ENCODE measurements around the gene COG5. TPM values are rescaled to one million over a fixed set of nuclear protein-coding genes. Genes with fewer than 3 reads are reported as not detected.

Gene COG5
- total RNA-seq, 4 donors from 2014 or later, result 20.8 to 49.7 (median 25.7) TPM

GRCh38 chr7:107494884-107495283 is 68.8 kb downstream of the COG5 start:
- Histone ChIP-seq H3K36me3 (no peaks in the 10 kb centered on the region), H3K27me3 (no peaks in the 10 kb centered on the region), H3K27ac (no peak overlapping the region), H3K9me3 (no peaks in the 10 kb centered on the region), H3K4me1 (peaks cover 5 to 26% of the 10 kb centered on the region in 2 donors), H3K4me3 (no peak overlapping the region)
- in situ Hi-C loops (cut with MboI; ENCODE audit: low sequenced_read_pairs in 4 of 4) (no loop called here), intact Hi-C loops (cut with DNase I; ENCODE audit: low total_unique reads) (no loop called here)
- DNase-seq (no peak), ATAC-seq (no peak)
- no peak for TF ChIP-seq CTCF (IDR thresholded peaks at IDR 0.05 in 4 of 5, conservative IDR thresholded peaks at IDR 0.05 in 1 of 5)
- no peak for TF ChIP-seq POLR2A (IDR thresholded peaks at IDR 0.05)

DNA sequence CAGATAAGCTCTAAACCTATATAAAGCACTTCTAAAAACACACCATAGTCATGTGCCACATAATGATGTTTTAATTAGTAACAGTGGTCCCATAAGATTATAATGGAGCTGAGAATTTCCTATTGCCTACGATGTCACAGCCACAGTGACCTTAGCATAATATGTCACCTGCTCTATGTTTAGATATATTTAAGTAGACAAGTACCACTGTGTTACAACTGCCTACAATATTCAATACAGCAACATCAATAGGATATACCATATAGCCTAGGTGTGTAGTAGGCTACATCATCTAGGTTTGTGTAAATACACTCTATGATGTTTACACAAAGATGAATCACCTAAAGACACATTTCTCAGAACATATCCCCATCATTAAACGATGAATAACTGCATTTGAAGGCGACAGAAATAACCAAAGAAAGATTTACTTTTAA is 69.4 kb downstream of the COG5 start:
- Histone ChIP-seq H3K27ac (no peak overlapping the region), H3K4me1 (peaks cover 5 to 26% of the 10 kb centered on the region in 2 donors), H3K36me3 (no peaks in the 10 kb centered on the region), H3K9me3 (no peaks in the 10 kb centered on the region), H3K4me3 (no peak overlapping the region), H3K27me3 (no peaks in the 10 kb centered on the region)
- in situ Hi-C loops (cut with MboI; ENCODE audit: low sequenced_read_pairs in 4 of 4), result no loop called here
- intact Hi-C loops (cut with DNase I; ENCODE audit: low total_unique reads), result no loop called here
- no peak for ATAC-seq
- DNase-seq, result no peak
- no peak for TF ChIP-seq POLR2A (IDR thresholded peaks at IDR 0.05)
- TF ChIP-seq CTCF (IDR thresholded peaks at IDR 0.05 in 4 of 5, conservative IDR thresholded peaks at IDR 0.05 in 1 of 5), result no peak

DNA sequence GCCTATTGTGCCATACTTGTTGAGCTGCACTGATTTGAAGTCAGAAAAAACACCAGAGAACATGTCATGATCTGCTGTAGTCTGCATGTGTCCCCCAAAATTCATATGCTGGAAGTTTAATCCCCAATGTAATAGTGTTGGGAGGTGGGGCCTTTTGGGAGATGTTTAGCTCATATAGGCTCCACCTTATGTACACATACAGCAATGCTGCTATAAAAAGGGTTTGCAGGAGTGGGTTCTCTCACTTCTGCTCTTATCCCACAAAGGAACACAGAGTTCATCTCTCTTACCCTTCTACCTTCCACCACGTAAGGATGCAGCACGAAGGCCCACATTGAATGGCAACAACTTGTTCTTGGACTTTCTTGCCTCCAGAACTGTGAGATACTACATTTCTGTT is 70.8 kb downstream of the COG5 start:
- Histone ChIP-seq H3K27ac (no peak overlapping the region), H3K36me3 (no peaks in the 10 kb centered on the region), H3K4me1 (peaks cover 5 to 22% of the 10 kb centered on the region in 2 donors), H3K4me3 (no peak overlapping the region), H3K9me3 (no peaks in the 10 kb centered on the region), H3K27me3 (no peaks in the 10 kb centered on the region)
- TF ChIP-seq POLR2A (IDR thresholded peaks at IDR 0.05), result no peak
- TF ChIP-seq CTCF (IDR thresholded peaks at IDR 0.05 in 4 of 5, conservative IDR thresholded peaks at IDR 0.05 in 1 of 5), result no peak
- no peak for DNase-seq
- intact Hi-C loops (cut with DNase I; ENCODE audit: low total_unique reads), result no loop called here
- ATAC-seq, result no peak
- in situ Hi-C loops (cut with MboI; ENCODE audit: low sequenced_read_pairs in 4 of 4), result no loop called here

DNA sequence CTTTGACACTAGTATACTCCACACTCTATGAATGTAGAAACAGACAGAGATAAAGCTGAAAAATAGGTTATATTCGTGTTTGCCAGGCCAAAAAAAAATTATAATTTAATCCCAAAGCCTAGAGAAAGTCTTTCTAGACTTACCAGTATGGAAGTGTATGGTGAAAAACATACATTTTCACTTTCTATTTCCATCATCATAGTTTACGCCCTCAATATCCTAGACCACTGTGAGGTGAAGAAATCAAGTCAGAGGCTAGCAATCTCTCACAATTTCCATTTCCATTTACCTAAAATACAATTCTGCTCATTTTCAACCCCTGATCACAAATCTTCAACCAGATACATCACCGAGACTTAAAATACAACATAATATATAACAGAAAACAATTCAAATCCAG is 77.7 kb downstream of the COG5 start:
- TF ChIP-seq POLR2A (IDR thresholded peaks at IDR 0.05) (no peak), CTCF (IDR thresholded peaks at IDR 0.05 in 4 of 5, conservative IDR thresholded peaks at IDR 0.05 in 1 of 5) (no peak)
- no peak for ATAC-seq
- DNase-seq, result no peak
- no peaks in the 10 kb centered on the region for H3K9me3 ChIP-seq
- no peak overlapping the region for H3K27ac ChIP-seq
- no peaks in the 10 kb centered on the region for H3K36me3 ChIP-seq
- H3K4me3 ChIP-seq, result no peak overlapping the region
- in situ Hi-C loops (cut with MboI; ENCODE audit: low sequenced_read_pairs in 4 of 4), result no loop called here
- H3K4me1 ChIP-seq, result no peaks in the 10 kb centered on the region
- intact Hi-C loops (cut with DNase I; ENCODE audit: low total_unique reads), result no loop called here
- no peaks in the 10 kb centered on the region for H3K27me3 ChIP-seq

- intact Hi-C loops (cut with DNase I; ENCODE audit: low total_unique reads) (no loop called here), in situ Hi-C loops (cut with MboI; ENCODE audit: low sequenced_read_pairs in 4 of 4) (no loop called here)
- no peak for DNase-seq
- TF ChIP-seq CTCF (IDR thresholded peaks at IDR 0.05 in 4 of 5, conservative IDR thresholded peaks at IDR 0.05 in 1 of 5) (no peak), POLR2A (IDR thresholded peaks at IDR 0.05) (no peak)
- Histone ChIP-seq H3K4me1 (peaks cover 0 to 3% of the 10 kb centered on the region in 2 donors), H3K27me3 (no peaks in the 10 kb centered on the region), H3K27ac (no peak overlapping the region), H3K36me3 (no peaks in the 10 kb centered on the region), H3K9me3 (no peaks in the 10 kb centered on the region), H3K4me3 (no peak overlapping the region)
- ATAC-seq, result no peak
These were observed 81.1 kb downstream of the COG5 start for GRCh38 chr7:107482571-107482970.
